Brain microvascular endothelial cell (primary cell): ENCODE measurements around the gene EIF2A.
A peak's percentile ranks its signal among the peaks of the same experiment; 100 is the strongest.
"Not testable (repeated sequence)": the region's sequence is repeated elsewhere in the genome, so short reads cannot be mapped to it uniquely, and the experiment has no call there.

Experiments
- DNase-seq: peaks from one replicate; pipeline ENCODE4 v3.0.0-alpha.2; 2020
- H3K27ac ChIP-seq: fragments of 250-450 bp; sonication (Bioruptor Pico); 2 replicates; pipeline ENCODE4 v1.5.1; 2020; ENCODE audit warnings: mild to moderate bottlenecking, moderate library complexity
- H3K27me3 ChIP-seq: fragments of 250-450 bp; sonication (Bioruptor Pico); replicated peaks from 2 replicates; pipeline ENCODE4 v1.5.1; 2020; ENCODE audit warnings: mild to moderate bottlenecking
- H3K36me3 ChIP-seq: fragments of 250-450 bp; sonication (Bioruptor Pico); replicated peaks from 2 replicates; pipeline ENCODE4 v1.5.1; 2020; ENCODE audit warnings: mild to moderate bottlenecking
- H3K4me3 ChIP-seq: 2 replicates; pipeline ENCODE4 v1.5.1; 2011; ENCODE audit warnings: low read depth, mild to moderate bottlenecking, control low read depth, low read length, moderate library complexity
- CTCF ChIP-seq: IDR thresholded peaks from 2 replicates; pipeline ENCODE4 v1.5.1; 2011; ENCODE audit warnings: low read depth, mild to moderate bottlenecking, moderate library complexity, low read length, control low read depth, inconsistent platforms; ENCODE audit errors: missing control alignments
- in situ Hi-C: cut with HindIII; loops from 2 replicates; pipeline ENCODE4 v1.10.0; 2017; ENCODE audit warnings: low sequenced_read_pairs, low pct_ligation_motif_present

EIF2A gene

GRCh38 chr3:150599611-150600297, 53.2 kb downstream of the EIF2A start:
- in situ Hi-C loops: no loop called here
- Histone ChIP-seq H3K27ac (peak overlapping the region; percentile 74), H3K36me3 (no peaks in the 10 kb centered on the region), H3K4me3 (no peak overlapping the region), H3K27me3 (no peaks in the 10 kb centered on the region)
- no peak for TF ChIP-seq CTCF
- DNase-seq: peak; percentile 87

GRCh38 chr3:150600647-150601530, 54.3 kb downstream of the EIF2A start:
- DNase-seq, H3K36me3 ChIP-seq, in situ Hi-C loops, H3K4me3 ChIP-seq, H3K27me3 ChIP-seq: not testable (repeated sequence)
- H3K27ac ChIP-seq: peak overlapping the region; percentile 74

GRCh38 chr3:150602426-150603152, 56.0 kb downstream of the EIF2A start:
- TF ChIP-seq CTCF: no peak
- H3K27ac ChIP-seq: peak overlapping the region; percentile 69

DNA sequence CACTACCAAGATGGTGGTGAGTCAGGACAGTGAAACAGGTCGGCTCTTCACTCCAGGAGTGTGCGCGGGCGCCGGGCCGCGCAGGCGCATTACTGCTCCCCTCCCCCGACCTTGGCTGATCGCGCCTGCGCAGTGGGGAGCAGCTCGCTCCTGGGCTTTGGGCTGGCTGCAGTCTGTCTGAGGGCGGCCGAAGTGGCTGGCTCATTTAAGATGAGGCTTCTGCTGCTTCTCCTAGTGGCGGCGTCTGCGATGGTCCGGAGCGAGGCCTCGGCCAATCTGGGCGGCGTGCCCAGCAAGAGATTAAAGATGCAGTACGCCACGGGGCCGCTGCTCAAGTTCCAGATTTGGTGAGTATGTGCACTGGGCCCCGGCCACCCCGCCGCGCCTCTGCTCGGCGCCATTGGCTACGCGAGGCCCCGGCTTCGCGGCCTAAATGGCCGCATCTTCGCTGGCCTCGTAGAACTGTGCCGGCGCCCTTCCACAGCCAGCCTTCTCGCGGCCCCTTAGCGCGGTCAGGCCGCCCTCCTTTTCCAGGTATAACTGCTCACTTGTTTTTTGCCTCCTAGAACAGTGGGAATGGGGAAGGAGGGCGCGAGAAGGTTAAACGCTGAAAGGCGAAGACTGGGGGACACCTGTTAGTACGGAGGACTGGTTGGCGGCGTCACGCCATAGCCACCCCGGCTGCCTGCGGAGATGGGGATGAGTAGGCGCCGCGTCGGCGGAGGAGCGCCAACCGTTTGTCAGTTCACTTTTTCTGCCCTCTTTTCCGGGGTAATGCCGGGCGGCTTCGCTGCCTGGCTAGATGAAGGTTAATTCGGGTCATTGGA, 56.8 kb downstream of the EIF2A start, which contains the start of gene SELENOT:
SELENOT (plus strand) TSS at position 169 of the 827 bp plus-strand sequence; CDS start at position 211, 42 bp downstream.
- DNase-seq: peak; percentile 94
- Histone ChIP-seq H3K27me3 (no peaks in the 10 kb centered on the region), H3K27ac (peak within 1 kb of the TSS; percentile 69), H3K36me3 (no peaks in the 10 kb centered on the region), H3K4me3 (peak within 1 kb of the TSS; percentile 86)
- TF ChIP-seq CTCF: peak; percentile 47
- in situ Hi-C loops: no loop called here

More at GRCh38 chr3:150602426-150603152, 56.0 kb downstream of the EIF2A start:
- in situ Hi-C loops: no loop called here
- Histone ChIP-seq H3K4me3 (peak overlapping the region; percentile 86), H3K27me3 (no peaks in the 10 kb centered on the region), H3K36me3 (no peaks in the 10 kb centered on the region)
- DNase-seq: no peak

DNA sequence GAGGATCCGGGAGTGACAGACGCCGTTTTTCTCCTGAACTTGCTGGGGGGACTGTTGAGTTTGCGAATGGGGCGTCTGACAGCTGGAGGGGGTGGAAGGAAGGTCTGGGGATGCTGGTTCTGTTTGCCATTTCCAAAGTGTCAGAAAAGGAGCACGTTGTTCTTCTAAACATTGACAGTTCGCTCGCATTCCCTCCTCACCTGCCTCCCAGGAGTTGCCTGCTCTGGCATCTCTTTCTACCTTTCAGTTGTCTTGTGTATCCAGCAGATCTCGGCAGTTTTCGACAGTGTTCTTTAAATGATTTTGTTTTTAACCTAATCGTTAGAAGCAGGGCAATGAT, 57.4 kb downstream of the EIF2A start:
- Histone ChIP-seq H3K36me3 (no peaks in the 10 kb centered on the region), H3K27me3 (no peaks in the 10 kb centered on the region), H3K4me3 (peak overlapping the region; percentile 86), H3K27ac (peak overlapping the region; percentile 69)
- no peak for TF ChIP-seq CTCF
- in situ Hi-C loops: no loop called here
- DNase-seq: no peak
